Measurements from ENCODE around the gene ALKBH4.
"Not testable (repeated sequence)": the region's sequence is repeated elsewhere in the genome, so short reads cannot be mapped to it uniquely, and the experiment has no call there.

The ALKBH4 gene

GRCh38 chr7:102426268-102427018, 38.2 kb downstream of the ALKBH4 start:
- DNase-seq (ENCODE audit: low spot score): no peak

GRCh38 chr7:102425639-102426267, 38.9 kb downstream of the ALKBH4 start:
- no peak for DNase-seq (ENCODE audit: low spot score)

- no peak for DNase-seq (ENCODE audit: low spot score)
Observed at GRCh38 chr7:102424787-102425218, 39.9 kb downstream of the ALKBH4 start.

GRCh38 chr7:102424129-102424551, 40.5 kb downstream of the ALKBH4 start:
- DNase-seq (ENCODE audit: low spot score): no peak

- no peak for DNase-seq (ENCODE audit: low spot score)
Observed at GRCh38 chr7:102421706-102422240, 42.9 kb downstream of the ALKBH4 start.

- DNase-seq (ENCODE audit: low spot score): no peak
Observed at GRCh38 chr7:102418592-102418991, 46.1 kb downstream of the ALKBH4 start.

- no peak for DNase-seq (ENCODE audit: low spot score)
Observed at GRCh38 chr7:102417105-102417504, 47.6 kb downstream of the ALKBH4 start.

- no peak for DNase-seq (ENCODE audit: low spot score)
Observed at GRCh38 chr7:102416406-102416805, 48.3 kb downstream of the ALKBH4 start.

GRCh38 chr7:102415685-102416225, 48.9 kb downstream of the ALKBH4 start:
- no peak for DNase-seq (ENCODE audit: low spot score)

- no peak for DNase-seq (ENCODE audit: low spot score)
Observed at GRCh38 chr7:102413611-102414010, 51.1 kb downstream of the ALKBH4 start.

GRCh38 chr7:102413091-102413490, 51.6 kb downstream of the ALKBH4 start:
- no peak for DNase-seq (ENCODE audit: low spot score)

- DNase-seq (ENCODE audit: low spot score): no peak
Observed at GRCh38 chr7:102412548-102412947, 52.1 kb downstream of the ALKBH4 start.

GRCh38 chr7:102410918-102411317, 53.7 kb downstream of the ALKBH4 start:
- no peak for DNase-seq (ENCODE audit: low spot score)

- DNase-seq (ENCODE audit: low spot score): no peak
Observed at GRCh38 chr7:102410123-102410522, 54.5 kb downstream of the ALKBH4 start.

GRCh38 chr7:102409340-102409739, 55.3 kb downstream of the ALKBH4 start:
- no peak for DNase-seq (ENCODE audit: low spot score)

- DNase-seq (ENCODE audit: low spot score): not testable (repeated sequence)
Observed at GRCh38 chr7:102408530-102408929, 56.1 kb downstream of the ALKBH4 start.

GRCh38 chr7:102407910-102408309, 56.8 kb downstream of the ALKBH4 start:
- no peak for DNase-seq (ENCODE audit: low spot score)

All from ecto neural progenitor cell (in vitro differentiated cells).